LNCaP clone FGC (cell line): Measurements from ENCODE around the gene CDH16.
"Not testable (repeated sequence)": the region's sequence is repeated elsewhere in the genome, so short reads cannot be mapped to it uniquely, and the experiment has no call there.

ENCODE experiments used
- DNase-seq: peaks from one replicate; pipeline ENCODE4 v3.0.0-alpha.2; 2011; ENCODE audit warnings: low read depth
- H3K4me3 ChIP-seq: 2 replicates; pipeline ENCODE4 v1.5.1; 2011; ENCODE audit warnings: mild to moderate bottlenecking, low read depth, low read length, control low read depth
- TF ChIP-seq, protein P1 (sequence below): IDR thresholded peaks from 2 replicates; pipeline ENCODE4 v1.5.1; 2012; ENCODE audit warnings: mild to moderate bottlenecking; ENCODE audit not compliant: control insufficient read depth, insufficient read depth; ENCODE audit errors: extremely low read depth

CDH16 gene

DNA sequence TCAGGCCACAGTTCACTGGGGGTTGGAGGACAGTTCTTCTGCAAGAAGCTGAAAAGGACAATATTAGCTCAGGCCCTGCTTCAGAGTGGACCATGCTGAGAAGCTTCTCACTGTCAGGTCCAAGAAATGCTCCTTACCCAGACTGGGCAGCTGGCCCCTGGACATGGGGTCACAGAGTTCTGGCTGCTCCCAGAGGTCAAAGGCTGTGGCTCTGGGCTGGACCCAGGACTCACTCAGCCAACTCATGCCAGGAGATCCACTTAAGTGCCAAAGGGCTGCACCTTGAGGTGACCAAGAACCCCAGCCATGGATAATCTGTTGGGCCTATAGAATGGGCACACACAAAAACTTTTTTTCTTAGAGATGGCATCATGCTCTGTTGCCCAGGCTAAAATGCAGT, 20.7 kb upstream of the CDH16 start:
- no peak overlapping the region for H3K4me3 ChIP-seq
- TF ChIP-seq, protein P1, sequence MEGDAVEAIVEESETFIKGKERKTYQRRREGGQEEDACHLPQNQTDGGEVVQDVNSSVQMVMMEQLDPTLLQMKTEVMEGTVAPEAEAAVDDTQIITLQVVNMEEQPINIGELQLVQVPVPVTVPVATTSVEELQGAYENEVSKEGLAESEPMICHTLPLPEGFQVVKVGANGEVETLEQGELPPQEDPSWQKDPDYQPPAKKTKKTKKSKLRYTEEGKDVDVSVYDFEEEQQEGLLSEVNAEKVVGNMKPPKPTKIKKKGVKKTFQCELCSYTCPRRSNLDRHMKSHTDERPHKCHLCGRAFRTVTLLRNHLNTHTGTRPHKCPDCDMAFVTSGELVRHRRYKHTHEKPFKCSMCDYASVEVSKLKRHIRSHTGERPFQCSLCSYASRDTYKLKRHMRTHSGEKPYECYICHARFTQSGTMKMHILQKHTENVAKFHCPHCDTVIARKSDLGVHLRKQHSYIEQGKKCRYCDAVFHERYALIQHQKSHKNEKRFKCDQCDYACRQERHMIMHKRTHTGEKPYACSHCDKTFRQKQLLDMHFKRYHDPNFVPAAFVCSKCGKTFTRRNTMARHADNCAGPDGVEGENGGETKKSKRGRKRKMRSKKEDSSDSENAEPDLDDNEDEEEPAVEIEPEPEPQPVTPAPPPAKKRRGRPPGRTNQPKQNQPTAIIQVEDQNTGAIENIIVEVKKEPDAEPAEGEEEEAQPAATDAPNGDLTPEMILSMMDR = no peak
- DNase-seq = no peak

DNA sequence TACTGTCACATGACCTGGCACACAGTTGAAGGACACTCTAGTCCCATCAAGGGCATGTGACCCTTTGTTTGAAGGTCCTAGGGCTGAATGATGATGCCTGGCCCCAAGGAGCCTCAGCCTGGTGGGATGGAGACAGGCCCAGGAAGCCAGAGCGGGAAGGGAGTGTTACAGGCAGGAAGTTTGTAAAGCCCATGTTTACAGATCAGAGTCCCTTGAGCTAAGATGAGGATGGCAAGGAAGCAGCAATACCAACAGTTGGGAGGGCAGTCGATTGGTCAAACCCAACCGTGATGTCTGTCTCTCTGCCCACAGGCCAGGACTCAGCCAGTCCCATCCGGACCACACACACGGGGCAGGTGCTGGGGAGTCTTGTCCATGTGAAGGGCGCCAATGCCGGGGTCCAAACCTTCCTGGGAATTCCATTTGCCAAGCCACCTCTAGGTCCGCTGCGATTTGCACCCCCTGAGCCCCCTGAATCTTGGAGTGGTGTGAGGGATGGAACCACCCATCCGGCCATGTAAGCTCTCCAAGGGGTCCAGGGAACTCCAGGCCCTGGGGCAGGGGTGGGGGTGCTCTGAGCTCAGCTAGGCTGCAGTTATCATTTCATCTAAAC, 19.1 kb upstream of the CDH16 start:
- H3K4me3 ChIP-seq = no peak overlapping the region
- TF ChIP-seq, protein P1 = no peak

DNA sequence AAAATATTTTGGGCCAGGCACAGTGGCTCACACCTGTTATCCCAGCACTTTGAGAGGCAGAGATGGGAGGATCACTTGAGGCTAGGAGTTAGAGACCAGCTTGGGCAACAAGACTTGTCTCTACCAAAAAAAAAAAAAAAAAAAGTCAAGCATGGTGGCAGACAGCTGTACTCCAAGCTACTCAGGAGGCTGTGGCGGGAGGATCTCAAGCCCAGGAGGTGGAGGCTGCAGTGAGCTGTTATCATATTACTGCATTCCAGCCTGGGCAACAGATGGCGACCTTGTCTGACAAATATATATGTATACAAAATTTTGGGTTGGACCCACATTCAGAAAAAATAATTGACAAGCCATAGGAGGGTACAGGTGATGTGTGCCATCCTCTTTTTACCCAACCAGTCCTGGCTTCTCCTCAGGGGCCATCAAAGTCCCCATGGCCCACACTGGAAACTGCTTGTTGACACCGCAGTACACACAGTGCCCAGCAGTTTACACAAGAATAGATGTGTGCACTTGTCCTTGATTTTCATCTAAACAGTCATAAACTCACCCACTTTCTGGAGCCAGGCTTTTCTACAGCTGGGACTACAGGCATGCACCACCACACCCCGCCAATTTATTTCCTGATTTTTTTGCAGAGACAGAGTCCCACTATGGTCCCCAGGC, 18.3 kb upstream of the CDH16 start:
- DNase-seq = peak; percentile 73
- no peak overlapping the region for H3K4me3 ChIP-seq
- TF ChIP-seq, protein P1 = no peak

More for the DNA sequence above, 19.1 kb upstream of the CDH16 start:
- no peak for DNase-seq

DNA sequence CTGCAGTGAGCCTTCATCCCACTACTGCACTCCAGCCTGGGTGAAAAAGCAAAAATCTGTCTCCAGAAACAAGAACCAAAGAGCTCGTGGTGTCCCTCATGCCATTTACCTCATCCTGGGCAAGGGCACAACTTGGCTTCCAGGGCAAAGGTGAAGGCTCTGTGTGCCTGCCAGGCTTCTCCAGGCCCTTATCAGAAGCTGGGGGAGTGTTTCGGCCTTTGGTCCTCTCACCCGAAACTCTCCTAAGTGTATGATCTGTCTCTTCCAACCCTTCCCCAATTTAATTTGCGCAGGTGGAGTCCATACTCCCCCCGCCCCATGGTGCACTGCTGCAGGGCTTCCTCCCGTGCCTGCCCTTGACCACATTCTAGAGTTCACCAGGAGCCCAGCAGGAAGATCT, 17.8 kb upstream of the CDH16 start:
- DNase-seq = no peak
- H3K4me3 ChIP-seq = no peak overlapping the region; the same call in 1 of the 2 replicates
- TF ChIP-seq, protein P1 = no peak

DNA sequence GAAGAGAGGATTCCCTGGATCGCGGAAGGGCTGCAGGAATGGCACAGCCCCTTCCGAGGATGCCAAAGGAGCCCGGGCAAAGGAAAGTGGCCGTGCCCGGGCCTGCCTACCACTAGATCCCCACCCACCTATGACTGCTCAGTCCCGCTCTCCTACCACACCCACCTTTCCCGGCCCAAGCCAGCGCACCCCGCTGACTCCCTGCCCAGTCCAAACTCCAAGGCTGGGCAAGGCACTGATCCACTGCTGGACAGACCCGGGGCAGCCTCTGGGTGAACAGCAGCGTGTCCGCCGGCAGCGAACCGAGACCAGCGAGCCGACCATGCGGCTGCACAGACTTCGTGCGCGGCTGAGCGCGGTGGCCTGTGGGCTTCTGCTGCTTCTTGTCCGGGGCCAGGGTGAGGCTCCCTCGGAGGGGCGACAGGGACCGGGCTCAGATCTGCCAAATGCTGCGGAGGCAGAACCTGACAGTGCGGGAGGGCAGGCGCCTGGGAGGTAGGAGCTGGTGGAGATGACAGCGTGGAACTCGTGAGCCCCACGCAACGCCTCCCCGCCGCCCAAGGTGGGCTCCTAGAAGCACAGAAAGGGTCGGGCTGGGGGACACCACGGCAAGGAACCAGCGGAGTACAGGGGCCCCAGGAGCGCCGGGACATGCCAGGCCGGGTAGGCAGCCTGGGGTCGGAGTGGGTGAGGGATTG, 16.8 kb upstream of the CDH16 start, which contains the start of gene CES2:
Gene CES2, plus strand, starts transcription at position 203 of the 698 bp plus-strand sequence. Its CDS starts 120 bp downstream, at position 323.
- TF ChIP-seq, protein P1 = no peak
- DNase-seq = no peak
- peak within 1 kb of the TSS; percentile 98 for H3K4me3 ChIP-seq

DNA sequence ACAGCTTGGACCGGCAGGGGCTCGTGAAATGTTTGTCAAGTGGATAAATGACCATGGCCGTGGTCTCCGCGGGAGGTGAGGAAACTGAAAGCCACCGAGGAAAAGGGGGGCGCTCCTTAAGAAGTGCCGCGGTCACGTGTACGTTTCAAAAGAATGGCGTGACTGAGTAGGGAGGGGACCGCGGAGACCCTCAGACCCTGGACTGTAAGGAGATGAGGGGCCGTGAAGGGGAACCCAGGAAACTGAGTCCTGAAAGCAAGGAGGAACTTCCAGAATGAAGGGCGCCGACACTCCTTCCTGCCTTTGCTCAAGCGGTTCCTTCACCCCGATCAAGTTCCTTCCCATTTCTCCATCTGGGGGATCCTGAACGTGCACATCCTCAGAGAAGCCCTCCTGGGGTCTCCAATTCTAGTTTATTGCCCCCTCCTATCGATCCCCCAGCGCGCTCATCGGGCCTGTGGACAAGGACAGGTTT, 16.2 kb upstream of the CDH16 start:
- peak overlapping the region; percentile 98 for H3K4me3 ChIP-seq
- DNase-seq = not testable (repeated sequence)

DNA sequence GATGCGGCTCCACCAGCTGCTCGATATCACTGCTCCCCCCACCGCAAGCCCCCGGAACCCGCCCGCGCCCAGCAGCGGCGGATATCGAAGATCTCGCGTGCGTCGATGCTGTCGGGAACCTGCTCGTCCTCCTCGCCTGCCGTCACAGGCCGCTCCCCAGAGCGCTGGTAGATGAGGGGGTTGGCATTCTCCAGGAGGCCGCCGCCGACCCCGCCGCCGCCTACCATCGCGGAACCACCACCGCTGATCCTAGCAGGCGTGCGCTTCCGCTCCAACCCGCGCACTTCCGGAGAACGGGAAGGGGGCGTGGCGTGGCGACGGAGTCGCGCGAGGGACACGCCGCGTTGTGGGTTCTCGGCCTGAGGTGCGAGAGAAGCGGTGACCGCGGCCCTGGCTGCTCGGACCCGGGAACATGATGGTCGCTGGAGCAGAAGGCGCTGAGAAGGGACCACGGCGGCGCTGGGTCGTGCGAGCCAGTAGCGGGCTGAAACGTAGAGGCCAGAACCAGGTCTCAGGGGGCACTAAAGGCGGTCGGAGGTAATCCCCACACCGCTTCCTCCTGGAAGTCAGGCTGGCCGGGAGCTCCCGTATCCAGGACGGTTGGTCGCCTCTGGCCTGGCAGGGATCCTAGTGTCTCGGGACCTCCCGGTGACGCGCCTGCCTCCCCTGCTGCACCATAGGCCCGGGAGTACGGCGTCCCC, 15.6 kb upstream of the CDH16 start, which contains the start of gene CIAO2B:
Gene CIAO2B, minus strand, starts transcription at position 265 of the 701 bp plus-strand sequence. Its CDS starts 38 bp downstream, at position 227.
- TF ChIP-seq, protein P1 = no peak
- DNase-seq = peak; percentile 41
- peak within 1 kb of the TSS; percentile 98 for H3K4me3 ChIP-seq
